PFSK-1 (cell line): ENCODE measurements around the gene CC2D1A.

ENCODE experiments used
- POLR2AphosphoS5 ChIP-seq: IDR thresholded peaks from 2 replicates; pipeline ENCODE4 v1.6.1; 2012; ENCODE audit warnings: low read depth, mild to moderate bottlenecking, control low read depth, low read length, moderate library complexity
- REST ChIP-seq, 2 experiments: IDR thresholded peaks; 2 replicates each; pipeline versions ENCODE4 v1.6.1 to v1.8.0; 2011 to 2012; ENCODE audit warnings: low read depth in 2 of 2, low read length in 2 of 2, control low read depth in 1 of 2, inconsistent platforms in 1 of 2, mild to moderate bottlenecking in 1 of 2, moderate library complexity in 1 of 2; ENCODE audit not compliant: insufficient read depth in 1 of 2
- TAF1 ChIP-seq: IDR thresholded peaks from 2 replicates; pipeline ENCODE4 v1.6.1; 2012; ENCODE audit warnings: low read length, control low read depth, borderline replicate concordance; ENCODE audit not compliant: insufficient read depth

GRCh38 chr19:13938301-13939064, 32.5 kb downstream of the CC2D1A start, which contains the start of gene PODNL1:
- TF ChIP-seq TAF1 (no peak), REST (IDR thresholded peaks at IDR 0.05; ENCODE audit: insufficient read depth in 1 of 2, low read depth in 2 of 2, low read length in 2 of 2) (no peak), POLR2AphosphoS5 (no peak)
